CD4-positive, alpha-beta T cell treated with Interleukin-17A for 4 hours (primary cell): ENCODE measurements around the gene CD93.

ENCODE experiments used
- DNase-seq: peaks from one replicate; pipeline ENCODE4 v3.0.0-alpha.2; 2020; ENCODE audit warnings: mixed read lengths

The CD93 gene

GRCh38 chr20:23058240-23058639, 27.9 kb downstream of the CD93 start:
- DNase-seq = no peak

GRCh38 chr20:23052904-23053303, 33.2 kb downstream of the CD93 start:
- DNase-seq = no peak

- DNase-seq = no peak
Measured at GRCh38 chr20:23050847-23051627, 35.1 kb downstream of the CD93 start.

- no peak for DNase-seq
Measured at GRCh38 chr20:23050076-23050838, 35.9 kb downstream of the CD93 start.

- DNase-seq = no peak
Measured at GRCh38 chr20:23049201-23050075, 36.7 kb downstream of the CD93 start, which contains the start of gene THBD. THBD (minus strand) TSS chr20:23049672; CDS start chr20:23049504, 168 bp downstream.

- no peak for DNase-seq
Measured at GRCh38 chr20:23048283-23049200, 37.6 kb downstream of the CD93 start.

- DNase-seq = no peak
Measured at GRCh38 chr20:23047738-23048214, 38.3 kb downstream of the CD93 start.

GRCh38 chr20:23047001-23047737, 39.0 kb downstream of the CD93 start:
- no peak for DNase-seq

GRCh38 chr20:23046431-23046830, 39.7 kb downstream of the CD93 start:
- no peak for DNase-seq

GRCh38 chr20:23043376-23043775, 42.7 kb downstream of the CD93 start:
- DNase-seq = no peak

GRCh38 chr20:23042270-23042669, 43.9 kb downstream of the CD93 start:
- DNase-seq = no peak

GRCh38 chr20:23039885-23040508, 46.1 kb downstream of the CD93 start:
- DNase-seq = no peak

- no peak for DNase-seq
Measured at GRCh38 chr20:23039136-23039875, 46.8 kb downstream of the CD93 start.

GRCh38 chr20:23037017-23037481, 49.1 kb downstream of the CD93 start:
- DNase-seq = no peak

- DNase-seq = no peak
Measured at GRCh38 chr20:23036371-23036770, 49.8 kb downstream of the CD93 start.

- no peak for DNase-seq
Measured at GRCh38 chr20:23035731-23036130, 50.4 kb downstream of the CD93 start.

- no peak for DNase-seq
Measured at GRCh38 chr20:23034721-23035671, 51.1 kb downstream of the CD93 start, which contains the start of gene SSTR4. SSTR4 (plus strand) TSS chr20:23035312; CDS start chr20:23035484, 172 bp downstream.

- no peak for DNase-seq
Measured at GRCh38 chr20:23033918-23034317, 52.2 kb downstream of the CD93 start.

GRCh38 chr20:23032750-23033078, 53.4 kb downstream of the CD93 start:
- no peak for DNase-seq
